IMR-90 (cell line): ENCODE data around the gene LEUTX. TPM values are rescaled to one million over a fixed set of nuclear protein-coding genes. Genes with fewer than 3 reads are reported as not detected.

Source experiments
- ATAC-seq: fragments of 200-7000 bp; cut with Tn5 transposase; 2 replicates; pipeline ENCODE4 v1.9.1; 2020; ENCODE audit warnings: low read depth, mild to moderate bottlenecking, moderate library complexity
- BruUV-seq: library from RNA; stranded (reverse); fragments of 400-500 nt; replicated peaks from 2 replicates; lab custom pipeline; 2021; lab: Mats Ljungman, UMichigan
- CTCF ChIA-PET: fragments of 300-600 bp; formaldehyde crosslinking; extraction: SDS; loops from one replicate; lab custom pipeline; 2021; ENCODE audit warnings: antibody characterized with exemption; lab: Yijun Ruan, JAX
- POLR2A ChIA-PET: fragments of 300-600 bp; sonication (Branson Sonifier 250); formaldehyde crosslinking; loops from one replicate; lab custom pipeline; 2022; ENCODE audit warnings: antibody characterized with exemption; ENCODE audit not compliant: unreplicated experiment; lab: Charles Lee
- DNase-seq: peaks from one replicate; pipeline ENCODE4 v3.0.0; 2013
- H2AFZ ChIP-seq: replicated peaks from 2 replicates; pipeline ENCODE3; 2013; ENCODE audit warnings: low read length, mild to moderate bottlenecking; ENCODE audit not compliant: poor library complexity
- H2AK5ac ChIP-seq: 2 replicates; pipeline ENCODE4 v1.6.1; 2013; ENCODE audit warnings: low read depth, low read length, inconsistent platforms
- H2AK9ac ChIP-seq: replicated peaks from 2 replicates; pipeline ENCODE3; 2013; ENCODE audit warnings: mild to moderate bottlenecking, low read depth, low read length, moderate library complexity; ENCODE audit not compliant: poor library complexity
- H2BK120ac ChIP-seq: 2 replicates; pipeline ENCODE4 v1.6.1; 2013; ENCODE audit warnings: low read depth, low read length, inconsistent platforms
- H2BK15ac ChIP-seq: 3 replicates; pipeline ENCODE4 v1.6.1; 2013; ENCODE audit warnings: low read depth, low read length, inconsistent platforms
- H2BK20ac ChIP-seq: 2 replicates; pipeline ENCODE4 v1.6.1; 2013; ENCODE audit warnings: low read depth, mild to moderate bottlenecking, inconsistent platforms, low read length, moderate library complexity
- H2BK5ac ChIP-seq: 2 replicates; pipeline ENCODE4 v1.6.1; 2013; ENCODE audit warnings: mild to moderate bottlenecking, low read depth, low read length, inconsistent platforms; ENCODE audit not compliant: poor library complexity, severe bottlenecking
- H3K14ac ChIP-seq: replicated peaks from 2 replicates; pipeline ENCODE4 v1.6.1; 2013; ENCODE audit warnings: low read depth, low read length, inconsistent platforms
- H3K18ac ChIP-seq: 2 replicates; pipeline ENCODE4 v1.6.1; 2013; ENCODE audit warnings: low read depth, low read length, control low read depth
- H3K23ac ChIP-seq: 2 replicates; pipeline ENCODE4 v1.6.1; 2013; ENCODE audit warnings: low read depth, low read length, inconsistent platforms
- H3K27ac ChIP-seq: 2 replicates; pipeline ENCODE4 v1.5.1; 2013; ENCODE audit warnings: mild to moderate bottlenecking, control low read depth, low read length; ENCODE audit not compliant: insufficient read depth
- H3K27me3 ChIP-seq: 2 replicates; pipeline ENCODE4 v1.6.1; 2013; ENCODE audit warnings: low read length; ENCODE audit not compliant: control insufficient read depth, insufficient read depth
- H3K36me3 ChIP-seq: 2 replicates; pipeline ENCODE4 v1.6.1; 2013; ENCODE audit warnings: low read length, mixed read lengths; ENCODE audit not compliant: control insufficient read depth, insufficient read depth
- H3K4ac ChIP-seq: 2 replicates; pipeline ENCODE4 v1.6.1; 2013; ENCODE audit warnings: low read depth, low read length, inconsistent platforms
- H3K4me1 ChIP-seq: 2 replicates; pipeline ENCODE4 v1.6.1; 2013; ENCODE audit warnings: low read length, mixed read lengths; ENCODE audit not compliant: control insufficient read depth, insufficient read depth
- H3K4me2 ChIP-seq: 2 replicates; pipeline ENCODE4 v1.6.1; 2013; ENCODE audit warnings: low read depth, mild to moderate bottlenecking, control low read depth, low read length, moderate library complexity
- H3K4me3 ChIP-seq: 2 replicates; pipeline ENCODE4 v1.5.1; 2013; ENCODE audit warnings: low read depth, mild to moderate bottlenecking, control low read depth, low read length, moderate library complexity; ENCODE audit not compliant: insufficient read depth
- H3K56ac ChIP-seq: 2 replicates; pipeline ENCODE4 v1.6.1; 2013; ENCODE audit warnings: low read length, inconsistent platforms; ENCODE audit not compliant: insufficient read depth; ENCODE audit errors: extremely low read depth
- H3K79me1 ChIP-seq, 2 experiments: 2 replicates each; pipeline ENCODE4 v1.6.1; 2013; ENCODE audit warnings: low read length in 2 of 2, inconsistent platforms in 1 of 2, low read depth in 1 of 2
- H3K9ac ChIP-seq: 2 replicates; pipeline ENCODE4 v1.6.1; 2013; ENCODE audit warnings: low read depth, low read length, control low read depth
- H3K9me1 ChIP-seq: 2 replicates; pipeline ENCODE4 v1.6.1; 2013; ENCODE audit warnings: low read length, inconsistent platforms; ENCODE audit not compliant: insufficient read depth
- H3K9me3 ChIP-seq: 2 replicates; pipeline ENCODE4 v1.6.1; 2013; ENCODE audit warnings: low read length; ENCODE audit not compliant: control insufficient read depth, insufficient read depth
- H4K20me1 ChIP-seq: 2 replicates; pipeline ENCODE4 v1.6.1; 2013; ENCODE audit warnings: low read length, inconsistent platforms; ENCODE audit not compliant: insufficient read depth
- H4K5ac ChIP-seq: 2 replicates; pipeline ENCODE4 v1.6.1; 2013; ENCODE audit warnings: mild to moderate bottlenecking, low read depth, low read length, control low read depth
- H4K8ac ChIP-seq, 2 experiments: 2 replicates each; pipeline ENCODE4 v1.6.1; 2013; ENCODE audit warnings: low read depth in 2 of 2, low read length in 2 of 2, control low read depth in 1 of 2, inconsistent platforms in 1 of 2
- H4K91ac ChIP-seq: 2 replicates; pipeline ENCODE4 v1.6.1; 2013; ENCODE audit warnings: low read depth, low read length, inconsistent platforms; ENCODE audit not compliant: insufficient read depth
- BHLHE40 ChIP-seq: fragments of 150-350 bp; IDR thresholded peaks from 2 replicates; pipeline ENCODE4 v1.6.1; 2016; ENCODE audit warnings: mild to moderate bottlenecking, low read depth, low read length
- FOS ChIP-seq: fragments of 150-350 bp; IDR thresholded peaks from 2 replicates; pipeline ENCODE4 v1.6.1; 2016; ENCODE audit warnings: low read depth, low read length
- MXI1 ChIP-seq: IDR thresholded peaks from 2 replicates; pipeline ENCODE4 v1.6.1; 2012; ENCODE audit warnings: low read depth, mild to moderate bottlenecking, low read length, moderate library complexity, borderline replicate concordance
- RFX5 ChIP-seq: IDR thresholded peaks from 2 replicates; pipeline ENCODE4 v1.8.0; 2012; ENCODE audit warnings: low read depth, mild to moderate bottlenecking, low read length, moderate library complexity
- WGBS, 2 experiments: methylation state at CpG; one replicate each; pipeline versions ENCODE4 v1.1.5 to v1.1.7; 2013; ENCODE audit warnings: missing lambda C conversion rate in 2 of 2; ENCODE audit not compliant: insufficient read length in 1 of 2; ENCODE audit errors: extremely low coverage in 2 of 2; 5-methylcytosine and 5-hydroxymethylcytosine counted together
- dilution Hi-C: fragments of 300-500 bp; cut with HindIII; formaldehyde crosslinking; loops from one replicate; pipeline ENCODE4 v1.14.3; 2018; ENCODE audit warnings: low sequenced_read_pairs; ENCODE audit not compliant: unreplicated experiment
- in situ Hi-C: fragments of 300-500 bp; cut with MboI; formaldehyde crosslinking; loops from 3 replicates; pipeline ENCODE4 v1.14.3; 2019; ENCODE audit warnings: low sequenced_read_pairs, inconsistent platforms, mixed read lengths
- intact Hi-C: fragments of 100-400 bp; cut with micrococcal nuclease; formaldehyde crosslinking; loops from 2 replicates; pipeline ENCODE4 v1.10.0; 2022
- polyA plus RNA-seq, 3 experiments: library from polyadenylated mRNA; depleted of rRNA; stranded (reverse); fragments of >200 nt; gene quantifications; 2 replicates each; pipeline ENCODE4 v1.2.3, GENCODE V29; 2012; ENCODE audit warnings: low replicate concordance in 1 of 3
- total RNA-seq: library from RNA; depleted of rRNA; stranded (reverse); fragments of >200 nt; gene quantifications from 2 replicates; pipeline ENCODE4 v1.2.3, GENCODE V29; 2012
- TF ChIP-seq, protein P1 (sequence below): fragments of 150-350 bp; IDR thresholded peaks from 2 replicates; pipeline ENCODE4 v1.6.1; 2017; ENCODE audit warnings: mild to moderate bottlenecking, antibody characterized with exemption, low read length, low read depth
- TF ChIP-seq, protein P2 (sequence below): conservative IDR thresholded peaks from 2 replicates; pipeline ENCODE4 v1.5.1; 2012; ENCODE audit warnings: mild to moderate bottlenecking, low read depth, low read length, improper control_type of control experiment
- TF ChIP-seq, protein P3 (sequence below): fragments of 150-350 bp; IDR thresholded peaks from 2 replicates; pipeline ENCODE4 v1.6.1; 2016; ENCODE audit warnings: low read depth, mild to moderate bottlenecking, low read length, moderate library complexity, borderline replicate concordance

The LEUTX gene
- total and polyA plus RNA-seq, 2 of the 4 experiments (the other 2 are of a cell fraction): not detected

DNA sequence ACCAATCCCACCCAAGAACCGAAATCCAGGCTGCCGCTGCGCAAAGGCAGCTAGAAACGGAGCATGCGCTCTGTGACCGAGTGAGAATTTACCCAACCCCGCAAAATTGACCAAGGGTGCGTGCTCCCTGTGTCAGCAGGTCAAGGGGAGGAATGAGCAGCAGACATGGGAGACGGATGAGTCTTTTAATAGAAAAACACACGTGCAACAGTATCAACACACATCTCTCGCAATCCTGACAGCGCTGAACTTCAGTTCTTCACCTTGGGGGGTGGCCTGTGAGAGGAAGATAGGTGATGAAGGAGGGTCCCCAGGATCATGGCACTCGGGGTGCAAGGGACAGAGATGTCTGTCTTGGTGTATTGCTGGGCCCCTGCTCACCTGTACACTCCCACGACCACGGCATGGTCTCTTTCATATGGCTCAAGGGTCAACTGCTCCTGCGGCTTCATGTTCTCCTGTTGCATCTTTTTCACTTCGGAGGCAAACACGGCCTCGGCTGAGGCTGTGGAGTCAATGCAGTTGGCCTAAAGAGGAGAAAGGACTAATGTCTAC, 55.7 kb downstream of the LEUTX start:
- Histone ChIP-seq H2AK9ac (peak overlapping the region; percentile 97), H4K20me1 (no peaks in the 10 kb centered on the region; the same call in 1 of the 2 replicates), H2AFZ (peak overlapping the region; percentile 94), H4K5ac (peak overlapping the region; percentile 77), H3K27ac (peak overlapping the region; percentile 13; the same call in 1 of the 2 replicates), H3K56ac (no peak overlapping the region), H4K8ac (peak overlapping the region; percentile 73 to 97), H3K18ac (no peak overlapping the region), H2BK5ac (peak overlapping the region; percentile 27), H3K9me3 (no peaks in the 10 kb centered on the region), H3K27me3 (no peaks in the 10 kb centered on the region), H2BK15ac (no peak overlapping the region), H3K9ac (no peak overlapping the region), H3K4ac (peak overlapping the region; percentile 51; the same call in 1 of the 2 replicates), H4K91ac (peak overlapping the region; percentile 13), H3K4me2 (peak overlapping the region; percentile 8), H3K4me3 (no peak overlapping the region), H3K4me1 (peaks cover 10% of the 10 kb centered on the region), H3K9me1 (peaks cover 22% of the 10 kb centered on the region), H2BK20ac (no peak overlapping the region), H3K79me1 (peaks cover 20 to 47% of the 10 kb centered on the region in 2 experiments), H3K14ac (peak overlapping the region; percentile 11), H2AK5ac (peak overlapping the region; percentile 37), H2BK120ac (no peak overlapping the region), H3K36me3 (peaks cover 50% of the 10 kb centered on the region), H3K23ac (no peak overlapping the region)
- in situ Hi-C loops: loop anchor here (25.0 kb wide), 1 partner anchor 397 kb away; the partner anchor contains the start of genes RPS16 and SUPT5H
- intact Hi-C loops: no loop called here
- ATAC-seq: no peak
- POLR2A ChIA-PET: no interaction called here
- no TSS peak for BruUV-seq
- DNase-seq: no peak
- dilution Hi-C loops: no loop called here
- no peak for TF ChIP-seq BHLHE40
- TF ChIP-seq, protein P1, sequence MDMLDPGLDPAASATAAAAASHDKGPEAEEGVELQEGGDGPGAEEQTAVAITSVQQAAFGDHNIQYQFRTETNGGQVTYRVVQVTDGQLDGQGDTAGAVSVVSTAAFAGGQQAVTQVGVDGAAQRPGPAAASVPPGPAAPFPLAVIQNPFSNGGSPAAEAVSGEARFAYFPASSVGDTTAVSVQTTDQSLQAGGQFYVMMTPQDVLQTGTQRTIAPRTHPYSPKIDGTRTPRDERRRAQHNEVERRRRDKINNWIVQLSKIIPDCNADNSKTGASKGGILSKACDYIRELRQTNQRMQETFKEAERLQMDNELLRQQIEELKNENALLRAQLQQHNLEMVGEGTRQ: no peak
- TF ChIP-seq, protein P2, sequence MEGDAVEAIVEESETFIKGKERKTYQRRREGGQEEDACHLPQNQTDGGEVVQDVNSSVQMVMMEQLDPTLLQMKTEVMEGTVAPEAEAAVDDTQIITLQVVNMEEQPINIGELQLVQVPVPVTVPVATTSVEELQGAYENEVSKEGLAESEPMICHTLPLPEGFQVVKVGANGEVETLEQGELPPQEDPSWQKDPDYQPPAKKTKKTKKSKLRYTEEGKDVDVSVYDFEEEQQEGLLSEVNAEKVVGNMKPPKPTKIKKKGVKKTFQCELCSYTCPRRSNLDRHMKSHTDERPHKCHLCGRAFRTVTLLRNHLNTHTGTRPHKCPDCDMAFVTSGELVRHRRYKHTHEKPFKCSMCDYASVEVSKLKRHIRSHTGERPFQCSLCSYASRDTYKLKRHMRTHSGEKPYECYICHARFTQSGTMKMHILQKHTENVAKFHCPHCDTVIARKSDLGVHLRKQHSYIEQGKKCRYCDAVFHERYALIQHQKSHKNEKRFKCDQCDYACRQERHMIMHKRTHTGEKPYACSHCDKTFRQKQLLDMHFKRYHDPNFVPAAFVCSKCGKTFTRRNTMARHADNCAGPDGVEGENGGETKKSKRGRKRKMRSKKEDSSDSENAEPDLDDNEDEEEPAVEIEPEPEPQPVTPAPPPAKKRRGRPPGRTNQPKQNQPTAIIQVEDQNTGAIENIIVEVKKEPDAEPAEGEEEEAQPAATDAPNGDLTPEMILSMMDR: no peak
- TF ChIP-seq, protein P3, sequence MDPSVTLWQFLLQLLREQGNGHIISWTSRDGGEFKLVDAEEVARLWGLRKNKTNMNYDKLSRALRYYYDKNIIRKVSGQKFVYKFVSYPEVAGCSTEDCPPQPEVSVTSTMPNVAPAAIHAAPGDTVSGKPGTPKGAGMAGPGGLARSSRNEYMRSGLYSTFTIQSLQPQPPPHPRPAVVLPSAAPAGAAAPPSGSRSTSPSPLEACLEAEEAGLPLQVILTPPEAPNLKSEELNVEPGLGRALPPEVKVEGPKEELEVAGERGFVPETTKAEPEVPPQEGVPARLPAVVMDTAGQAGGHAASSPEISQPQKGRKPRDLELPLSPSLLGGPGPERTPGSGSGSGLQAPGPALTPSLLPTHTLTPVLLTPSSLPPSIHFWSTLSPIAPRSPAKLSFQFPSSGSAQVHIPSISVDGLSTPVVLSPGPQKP: no peak
- TF ChIP-seq FOS: no peak
- TF ChIP-seq MXI1: no peak
- TF ChIP-seq RFX5: no peak
- WGBS, 2 experiments: 29% methylated on average over 7 of the region's 19 CpGs; no CpG with 5 or more reads in 1 of the 2 experiments
- CTCF ChIA-PET: interaction anchor here (1.5 to 1.6 kb wide), 2 partner anchors 9 to 42 kb away, joined by 5 to 7 read pairs; no protein-coding TSS in a partner anchor
